ENCODE data around the gene AKR7A3.

AKR7A3 gene
- 0.17 to 1.7 (median 0.66) reads per million in 18 experiments for total RNA-seq

GRCh38 chr1:19288324-19289241 lies at the start of gene AKR7A3:
Gene AKR7A3, minus strand, starts transcription at chr1:19288770. Its CDS starts 61 bp downstream, at chr1:19288709.
- DNase-seq, result peak; percentile 65 to 84

GRCh38 chr1:19338323-19338762 lies 49.8 kb upstream of the AKR7A3 start:
- no peak for DNase-seq

- DNase-seq, result no peak
Observed at GRCh38 chr1:19337289-19337688, 48.7 kb upstream of the AKR7A3 start.

DNA sequence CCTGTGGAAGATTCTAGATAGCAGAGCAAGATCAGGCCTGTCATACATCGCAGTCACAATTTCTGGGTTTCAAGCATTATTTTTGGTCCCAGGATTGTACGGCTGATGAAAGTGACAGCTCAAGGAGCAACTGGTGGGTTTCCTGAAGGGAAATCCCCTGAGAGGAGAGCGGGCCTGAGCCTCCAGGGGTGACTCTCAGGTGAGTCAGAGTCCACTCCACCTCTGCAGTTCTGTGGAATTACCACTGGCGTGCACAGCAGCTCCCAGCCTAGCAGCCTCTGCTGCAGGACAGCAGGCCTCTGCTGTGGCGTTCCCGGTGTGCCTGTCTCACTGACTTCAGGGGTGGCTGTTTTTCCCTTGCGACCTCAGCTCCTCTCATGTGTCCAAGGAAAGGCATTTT lies 48.0 kb upstream of the AKR7A3 start:
- DNase-seq, result no peak

GRCh38 chr1:19333587-19334354 lies 45.2 kb upstream of the AKR7A3 start:
- no peak for DNase-seq

DNA sequence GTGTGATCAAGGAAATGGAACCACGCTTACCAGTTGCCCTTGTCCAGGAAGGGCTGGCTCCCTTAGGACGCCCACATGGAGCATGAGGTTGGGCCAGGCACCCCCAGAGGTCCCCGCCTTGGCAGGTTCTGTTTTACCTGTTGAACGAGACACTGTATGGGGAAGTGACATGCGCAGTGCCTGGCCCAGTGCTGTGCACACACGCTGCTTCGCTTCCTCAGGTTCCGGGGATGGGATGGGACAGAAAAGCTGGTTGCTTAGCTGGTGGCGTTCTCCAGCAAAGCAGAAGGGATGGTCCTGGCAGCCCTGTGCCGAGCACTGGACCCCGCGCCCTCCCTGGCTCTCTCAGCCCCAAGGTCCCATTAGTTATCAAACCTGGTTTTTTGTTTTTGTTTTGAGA lies 44.3 kb upstream of the AKR7A3 start:
- DNase-seq, result no peak

GRCh38 chr1:19331262-19331878 lies 42.8 kb upstream of the AKR7A3 start:
- no peak for DNase-seq

DNA sequence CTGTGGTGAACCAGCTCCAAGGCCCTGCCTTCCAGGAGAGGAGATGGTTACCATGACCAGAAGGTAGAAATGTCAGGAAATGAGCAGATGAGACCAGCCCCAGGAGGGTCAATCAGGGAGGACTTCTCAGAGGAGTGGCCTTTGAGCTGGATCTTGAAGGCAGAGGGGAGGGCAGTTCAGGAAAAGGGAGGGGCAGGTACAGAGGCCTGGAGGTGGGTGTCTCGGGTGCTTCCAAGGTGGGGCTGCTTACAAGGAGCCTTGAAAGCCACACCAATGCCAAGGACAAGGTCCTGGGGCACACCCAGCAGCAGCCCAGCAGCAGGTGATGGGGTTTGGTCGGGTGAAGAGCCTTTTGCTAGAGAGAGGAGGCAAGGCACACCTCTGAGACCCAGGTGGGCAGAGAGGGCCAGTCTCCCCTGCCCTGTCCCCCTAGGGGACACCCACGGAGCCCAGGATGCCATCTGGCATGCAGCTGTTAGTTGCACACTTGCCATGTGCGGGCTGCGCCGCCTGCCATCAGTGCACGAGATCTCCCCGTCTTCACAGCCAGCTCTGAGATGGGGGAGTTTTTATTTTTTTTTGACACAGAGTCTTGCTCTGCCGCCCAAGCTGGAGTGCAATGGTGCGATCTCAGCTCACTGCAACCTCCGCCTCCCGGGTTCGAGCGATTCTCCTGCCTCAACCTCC lies 42.0 kb upstream of the AKR7A3 start:
- DNase-seq, result no peak

GRCh38 chr1:19329611-19330010 lies 41.0 kb upstream of the AKR7A3 start:
- DNase-seq, result no peak

- DNase-seq, result no peak
Observed at GRCh38 chr1:19329188-19329587, 40.6 kb upstream of the AKR7A3 start.

DNA sequence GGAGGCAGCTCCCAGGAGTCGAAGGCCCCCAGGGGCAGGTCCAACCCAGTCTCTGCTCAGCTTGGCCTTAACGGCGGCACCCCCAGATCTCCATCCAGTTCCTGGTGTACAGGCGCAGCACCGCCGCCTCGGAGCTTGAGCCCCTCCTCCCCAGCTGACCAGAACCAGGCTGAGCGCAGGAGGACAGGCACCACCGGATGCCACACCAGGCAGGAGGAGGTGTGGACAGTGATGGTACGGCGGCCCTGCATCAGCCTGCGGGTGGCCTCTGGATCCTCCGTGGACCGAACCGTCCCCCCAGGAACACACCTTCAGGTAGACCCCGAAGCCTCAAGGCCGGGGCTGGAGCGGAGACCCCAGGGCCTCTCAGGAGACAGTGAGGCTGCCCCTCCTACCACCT lies 39.9 kb upstream of the AKR7A3 start:
- no peak for DNase-seq

DNA sequence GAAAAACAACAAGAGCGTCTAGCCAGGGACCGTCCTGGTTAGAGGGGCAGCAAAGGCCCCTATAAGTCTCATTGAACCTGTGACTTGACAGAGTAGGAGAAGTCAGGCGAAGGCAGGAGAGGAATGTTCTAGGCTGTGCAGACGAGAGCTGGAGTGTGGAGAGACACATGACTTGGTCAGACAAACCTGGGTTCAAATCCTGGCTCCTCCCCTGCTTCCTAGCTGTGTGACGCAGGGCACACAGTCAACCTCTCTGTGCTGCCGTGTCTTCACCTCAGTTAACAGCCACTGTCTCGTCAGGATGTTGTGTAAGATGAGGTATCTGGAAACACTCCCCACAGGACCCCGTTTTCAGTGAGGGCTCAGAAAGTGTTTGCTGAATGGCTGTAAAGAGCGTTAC lies 39.2 kb upstream of the AKR7A3 start:
- DNase-seq, result no peak

- no peak for DNase-seq
Observed at GRCh38 chr1:19327301-19327700, 38.7 kb upstream of the AKR7A3 start.

DNA sequence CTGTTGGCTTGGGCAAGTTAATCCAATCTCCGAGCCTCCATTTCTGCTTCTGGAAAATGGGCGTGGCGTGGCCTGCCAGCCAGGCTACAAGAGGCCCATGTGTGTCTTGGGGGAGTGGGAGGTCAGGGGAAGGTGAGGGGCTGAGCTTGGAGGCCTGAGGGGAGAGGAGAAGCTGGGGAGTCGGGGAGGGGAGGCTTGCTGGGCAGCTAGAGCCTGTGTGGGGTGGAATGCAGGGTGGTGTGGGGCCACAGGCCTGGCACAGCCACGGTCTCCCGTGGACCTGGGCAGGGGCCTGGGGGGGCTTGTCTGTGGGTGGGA lies 38.1 kb upstream of the AKR7A3 start:
- no peak for DNase-seq

GRCh38 chr1:19325958-19326747 lies 37.6 kb upstream of the AKR7A3 start:
- peak in 1 of 2 donors; percentile 18 for DNase-seq

DNA sequence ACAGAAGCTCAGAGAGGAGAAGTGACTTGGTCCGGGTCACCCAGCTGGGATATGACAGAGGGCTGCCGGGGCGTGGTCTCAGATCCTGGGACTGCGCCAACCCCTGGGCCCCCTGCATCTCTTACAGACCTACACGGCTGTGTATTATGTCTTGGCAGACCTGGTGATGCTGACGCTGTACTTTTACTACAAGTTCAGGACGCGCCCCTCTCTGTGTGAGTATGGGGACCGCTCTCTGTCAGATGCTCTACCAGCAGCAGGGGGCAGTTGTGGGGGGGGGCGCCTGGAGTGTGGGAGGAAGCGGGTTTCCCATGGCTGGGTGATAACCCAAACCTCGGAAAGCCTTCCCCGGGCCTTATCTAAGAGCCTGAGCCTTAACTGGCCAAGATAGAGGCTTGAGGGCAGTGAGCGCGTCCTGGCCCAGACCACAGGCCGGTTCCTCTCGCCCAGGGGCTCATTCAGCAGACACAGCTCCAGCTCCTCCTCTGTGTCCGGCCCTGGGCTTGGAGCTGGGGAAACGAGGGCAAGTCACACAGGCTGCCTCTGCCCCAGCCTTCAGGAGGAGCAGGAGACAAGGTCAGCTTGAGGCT lies 36.9 kb upstream of the AKR7A3 start:
- no peak for DNase-seq

- DNase-seq, result no peak
Observed at GRCh38 chr1:19324665-19324990, 36.1 kb upstream of the AKR7A3 start.

DNA sequence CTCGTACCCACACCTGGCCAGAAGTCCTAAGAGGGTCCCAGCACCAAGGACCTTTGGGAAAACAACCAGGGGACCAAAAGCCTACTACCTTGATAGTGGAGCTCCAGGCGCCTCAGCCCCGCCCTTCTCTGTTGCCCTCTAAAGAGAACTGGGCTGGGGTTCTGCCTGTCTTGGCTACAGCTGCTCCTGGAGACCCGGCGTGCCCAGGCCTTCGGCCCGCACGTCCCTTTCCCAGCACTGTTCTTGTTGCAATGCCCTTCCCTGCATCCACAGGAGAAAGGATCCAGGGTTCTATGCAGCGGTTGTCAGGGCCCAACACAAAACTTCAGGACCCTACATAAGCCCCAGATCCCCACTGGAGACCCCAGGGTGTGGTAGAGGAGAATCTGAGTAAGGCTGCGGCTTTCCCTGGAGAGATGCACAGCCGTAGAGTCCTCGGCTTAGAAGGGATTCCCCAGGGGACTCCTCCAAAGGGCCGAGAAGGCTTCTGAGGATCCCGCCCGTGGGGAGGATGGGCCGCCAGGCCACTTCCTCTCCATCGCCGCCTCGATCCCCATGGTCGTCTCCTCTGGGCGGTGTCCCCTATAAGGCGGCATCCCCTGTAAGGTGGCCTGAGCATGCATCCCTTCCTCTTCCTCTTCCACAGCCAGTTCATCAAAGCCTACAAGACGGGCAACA lies 35.6 kb upstream of the AKR7A3 start:
- DNase-seq, result no peak

- peak in 1 of 2 donors; percentile 27 for DNase-seq
Observed at GRCh38 chr1:19322481-19322880, 33.9 kb upstream of the AKR7A3 start.

DNA sequence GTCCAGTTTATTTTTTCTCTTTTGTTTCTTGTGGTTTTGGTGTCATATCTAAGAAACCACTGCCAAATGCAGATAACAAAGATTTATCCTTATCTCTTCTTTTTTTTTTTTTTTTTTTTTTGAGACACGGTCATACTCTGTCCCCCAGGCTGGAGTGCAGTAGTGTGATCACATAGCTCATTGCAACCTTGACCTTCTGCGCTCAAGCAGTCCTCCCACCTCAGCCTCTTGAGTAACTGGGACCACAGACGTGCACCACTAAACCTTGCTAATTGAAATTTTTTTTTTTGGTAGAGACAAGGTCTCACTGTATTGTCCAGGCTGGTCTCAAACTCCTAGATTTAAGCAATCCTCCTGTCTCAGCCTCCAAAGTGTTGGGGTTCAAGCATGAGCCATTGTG lies 32.5 kb upstream of the AKR7A3 start:
- no peak for DNase-seq

DNA sequence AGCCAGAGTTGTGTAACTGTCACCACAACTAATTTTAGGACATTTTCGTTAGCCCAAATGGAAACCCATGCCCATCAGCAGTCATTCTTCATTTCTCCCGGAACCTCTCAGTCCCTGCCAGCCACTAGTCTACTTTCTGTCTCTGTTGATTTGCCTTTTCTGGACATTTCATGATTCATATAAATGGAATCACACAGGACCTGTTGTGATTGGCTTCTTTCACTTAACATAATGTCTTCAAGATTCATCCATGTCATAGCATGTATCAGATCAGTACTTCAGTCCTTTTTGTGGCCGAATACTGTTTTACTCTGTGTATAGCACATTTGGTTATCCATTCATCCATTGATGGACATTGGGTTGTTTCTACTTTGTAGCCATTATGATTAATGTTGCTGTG lies 30.6 kb upstream of the AKR7A3 start:
- no peak for DNase-seq

Measured in inflammatory macrophage (primary cell).